ENCODE measurements around the gene ZFPM1.
A peak's percentile ranks its signal among the peaks of the same experiment; 100 is the strongest.

The ZFPM1 gene

DNA sequence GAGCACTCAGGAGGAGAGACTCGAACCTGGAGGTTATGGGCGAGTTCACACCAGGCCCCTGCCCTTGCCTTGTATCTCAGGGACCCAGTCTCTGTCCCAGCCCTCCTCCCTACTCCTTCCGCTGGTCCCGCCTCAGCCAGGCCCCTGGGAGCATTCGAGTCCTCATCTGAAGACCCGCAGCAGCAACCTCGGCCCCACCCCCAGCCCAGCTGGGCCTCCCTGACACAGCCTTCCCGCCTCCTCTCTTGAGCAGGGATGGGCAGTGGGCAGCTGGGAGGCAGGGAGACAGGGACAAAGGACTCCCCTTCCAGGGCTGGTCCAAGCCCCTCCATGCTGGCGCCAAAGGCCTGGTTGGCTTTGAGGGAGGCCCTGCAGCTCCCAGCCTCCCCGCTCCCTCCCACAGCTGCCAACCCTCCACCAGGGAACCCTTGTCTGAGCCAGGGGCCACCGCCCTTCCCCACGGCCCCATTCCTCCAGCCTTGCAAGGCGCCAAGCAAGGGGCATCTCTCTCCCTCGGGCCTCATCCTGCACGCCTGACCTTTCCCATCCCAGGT is 101.7 kb downstream of the ZFPM1 start:
- no peaks in the 10 kb centered on the region for H3K79me2 ChIP-seq (ENCODE audit: insufficient read depth, low read depth)
- no peak overlapping the region for H3K4me2 ChIP-seq
- H3K27ac ChIP-seq = no peak overlapping the region
- H2AFZ ChIP-seq (ENCODE audit: low read depth) = no peak overlapping the region
- H3K27me3 ChIP-seq (ENCODE audit: insufficient read depth, low read depth) = peaks cover 16% of the 10 kb centered on the region; the same call in 1 of the 2 replicates
- no peaks in the 10 kb centered on the region for H3K36me3 ChIP-seq (ENCODE audit: insufficient read depth)
- H3K4me3 ChIP-seq (IDR thresholded peaks at IDR 0.05; ENCODE audit: insufficient read depth, low read depth, low read length) = no peak overlapping the region
- H3K9ac ChIP-seq = no peak overlapping the region
- no peak for TF ChIP-seq CTCF (conservative IDR thresholded peaks at IDR 0.05; ENCODE audit: low read depth, low read length)
- peaks cover 30% of the 10 kb centered on the region for H3K4me1 ChIP-seq (ENCODE audit: low read depth, poor library complexity, severe bottlenecking)
- no peaks in the 10 kb centered on the region for H4K20me1 ChIP-seq (ENCODE audit: insufficient read depth)

DNA sequence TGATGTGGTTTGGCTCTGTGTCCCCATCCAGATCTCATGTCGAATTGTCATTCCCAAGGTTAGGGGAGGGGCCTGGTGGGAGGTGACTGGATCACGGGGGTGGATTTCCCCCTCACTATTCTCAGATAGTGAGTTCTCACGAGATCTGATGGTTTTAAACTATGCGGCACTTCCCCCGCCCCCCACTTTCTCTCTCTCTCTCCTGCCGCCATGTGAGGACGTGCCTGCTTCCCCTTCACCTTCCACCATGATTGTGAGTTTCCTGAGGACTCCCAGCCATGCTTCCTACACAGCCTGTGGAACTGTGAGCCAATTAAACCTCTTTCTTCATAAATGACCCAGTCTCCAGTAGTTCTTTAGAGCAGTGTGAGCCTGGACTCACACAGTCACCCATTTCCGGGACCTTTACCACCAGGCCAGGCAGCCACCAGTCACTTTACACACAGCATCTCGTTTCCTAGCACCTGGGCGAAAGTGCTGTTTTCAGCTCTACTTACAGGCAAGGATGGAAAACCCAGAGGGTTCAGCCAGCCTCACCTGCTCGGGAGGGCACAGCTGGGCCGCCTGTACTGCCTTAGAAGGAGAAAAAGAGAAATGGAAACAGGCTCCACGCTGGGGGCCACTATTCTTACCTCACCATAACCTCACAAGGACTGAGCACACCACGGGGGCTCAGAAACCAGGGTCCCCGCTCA is 103.4 kb downstream of the ZFPM1 start:
- no peaks in the 10 kb centered on the region for H3K36me3 ChIP-seq (ENCODE audit: insufficient read depth)
- no peaks in the 10 kb centered on the region for H4K20me1 ChIP-seq (ENCODE audit: insufficient read depth)
- no peaks in the 10 kb centered on the region for H3K79me2 ChIP-seq (ENCODE audit: insufficient read depth, low read depth)
- no peak overlapping the region for H3K4me2 ChIP-seq
- H3K4me3 ChIP-seq (IDR thresholded peaks at IDR 0.05; ENCODE audit: insufficient read depth, low read depth, low read length) = no peak overlapping the region
- no peak for TF ChIP-seq CTCF (conservative IDR thresholded peaks at IDR 0.05; ENCODE audit: low read depth, low read length)
- H2AFZ ChIP-seq (ENCODE audit: low read depth) = no peak overlapping the region
- H3K27me3 ChIP-seq (ENCODE audit: insufficient read depth, low read depth) = peaks cover 15% of the 10 kb centered on the region; the same call in 1 of the 2 replicates
- H3K9ac ChIP-seq = no peak overlapping the region
- H3K4me1 ChIP-seq (ENCODE audit: low read depth, poor library complexity, severe bottlenecking) = peaks cover 30% of the 10 kb centered on the region
- H3K27ac ChIP-seq = no peak overlapping the region

GRCh38 chr16:88558457-88559442 is 105.7 kb downstream of the ZFPM1 start:
- H4K20me1 ChIP-seq (ENCODE audit: insufficient read depth) = no peaks in the 10 kb centered on the region
- H3K27me3 ChIP-seq (ENCODE audit: insufficient read depth, low read depth) = peaks cover 31% of the 10 kb centered on the region
- H2AFZ ChIP-seq (ENCODE audit: low read depth) = no peak overlapping the region
- no peaks in the 10 kb centered on the region for H3K79me2 ChIP-seq (ENCODE audit: insufficient read depth, low read depth)
- no peak overlapping the region for H3K9ac ChIP-seq
- no peak overlapping the region for H3K4me3 ChIP-seq (IDR thresholded peaks at IDR 0.05; ENCODE audit: insufficient read depth, low read depth, low read length)
- peaks cover 12% of the 10 kb centered on the region for H3K4me1 ChIP-seq (ENCODE audit: low read depth, poor library complexity, severe bottlenecking)
- H3K4me2 ChIP-seq = no peak overlapping the region
- H3K27ac ChIP-seq = no peak overlapping the region
- 0 out of 2 replicates have a peak, but pooled peaks have one; percentile 27 for TF ChIP-seq CTCF (conservative IDR thresholded peaks at IDR 0.05; ENCODE audit: low read depth, low read length)
- no peaks in the 10 kb centered on the region for H3K36me3 ChIP-seq (ENCODE audit: insufficient read depth)

DNA sequence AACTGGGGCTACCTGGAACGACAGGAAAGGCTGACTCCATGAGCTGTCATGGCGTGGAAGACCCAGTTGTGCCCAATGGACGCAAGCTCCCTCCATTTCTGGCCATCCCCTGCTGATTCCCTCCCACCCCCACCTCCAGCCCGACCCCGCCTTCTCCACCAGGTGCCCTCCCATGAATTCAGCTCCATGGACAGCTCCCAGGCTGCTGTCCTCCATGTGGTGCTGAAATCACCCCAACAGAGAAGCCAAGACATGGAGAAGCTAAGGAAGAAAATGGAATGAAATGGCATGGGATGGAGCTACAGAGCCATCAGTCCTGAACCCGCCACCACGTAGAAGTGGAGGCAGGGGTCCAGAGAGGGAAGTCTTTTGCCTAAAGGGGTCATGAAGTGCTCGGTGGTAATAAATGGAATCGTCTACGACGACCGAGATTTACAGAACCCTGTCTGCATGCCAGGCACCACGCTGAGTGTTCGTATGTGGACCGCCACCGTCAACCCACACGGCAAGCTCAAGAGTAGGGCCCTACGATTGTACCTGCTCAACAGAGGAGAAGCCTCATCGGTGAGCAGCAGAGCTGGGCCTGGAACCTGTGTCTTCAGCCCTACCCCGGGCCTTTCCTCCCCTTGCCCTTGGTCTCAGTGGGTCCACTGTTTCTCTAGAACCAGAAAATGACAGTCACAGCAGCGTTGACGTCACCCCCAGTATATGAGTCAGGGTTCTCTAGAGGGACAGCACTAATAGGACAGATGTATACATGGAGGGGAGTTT is 107.8 kb downstream of the ZFPM1 start:
- Histone ChIP-seq H3K4me3 (IDR thresholded peaks at IDR 0.05; ENCODE audit: insufficient read depth, low read depth, low read length) (no peak overlapping the region), H2AFZ (ENCODE audit: low read depth) (no peak overlapping the region), H3K27me3 (ENCODE audit: insufficient read depth, low read depth) (peaks cover 47% of the 10 kb centered on the region), H3K79me2 (ENCODE audit: insufficient read depth, low read depth) (no peaks in the 10 kb centered on the region), H3K27ac (no peak overlapping the region), H3K4me1 (ENCODE audit: low read depth, poor library complexity, severe bottlenecking) (peaks cover 5% of the 10 kb centered on the region), H3K9ac (no peak overlapping the region), H3K4me2 (no peak overlapping the region), H4K20me1 (ENCODE audit: insufficient read depth) (no peaks in the 10 kb centered on the region), H3K36me3 (ENCODE audit: insufficient read depth) (no peaks in the 10 kb centered on the region)
- TF ChIP-seq CTCF (conservative IDR thresholded peaks at IDR 0.05; ENCODE audit: low read depth, low read length) = no peak
